ENCODE results near the gene IKZF1.

IKZF1 gene

GRCh38 chr7:50355817-50356178 is 51.3 kb downstream of the IKZF1 start:
- no peak for DNase-seq (ENCODE audit: low spot score)

DNA sequence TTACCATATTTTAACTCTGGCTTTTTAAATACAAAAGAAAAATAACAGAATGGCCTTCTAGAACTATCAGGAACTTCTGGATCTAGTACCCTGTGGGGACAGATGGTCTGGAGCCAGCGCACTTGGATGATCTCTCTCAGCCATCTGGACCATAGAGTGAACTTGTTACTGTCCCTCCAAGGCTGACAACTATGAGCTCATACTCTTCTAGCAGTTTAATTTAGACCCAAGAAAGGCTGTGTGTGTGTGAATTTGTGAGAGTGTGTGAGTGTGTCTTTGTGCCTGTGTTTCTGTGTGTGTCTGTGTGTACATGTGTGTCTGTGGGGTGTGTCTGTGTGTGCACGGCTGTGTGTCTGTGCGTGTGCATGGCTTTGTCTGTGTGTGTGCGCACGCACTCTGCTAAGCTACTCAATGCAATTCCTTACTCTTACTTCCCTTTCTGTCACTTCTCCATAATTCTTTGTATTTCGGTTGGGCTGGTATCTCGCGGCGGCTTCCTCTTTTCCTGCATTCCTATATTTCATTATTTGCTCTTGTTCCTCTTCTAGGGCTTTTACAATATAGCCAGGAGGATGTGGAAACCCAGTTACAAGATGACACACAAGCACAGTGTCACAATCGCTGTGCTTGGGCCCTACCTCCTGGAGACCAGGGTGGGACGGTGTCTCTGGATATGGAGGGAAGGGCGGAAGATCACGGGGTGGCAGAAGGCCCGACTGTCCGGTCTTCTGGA is 51.9 kb downstream of the IKZF1 start:
- no peak for DNase-seq (ENCODE audit: low spot score)

GRCh38 chr7:50356945-50357268 is 52.4 kb downstream of the IKZF1 start:
- DNase-seq (ENCODE audit: low spot score): no peak

DNA sequence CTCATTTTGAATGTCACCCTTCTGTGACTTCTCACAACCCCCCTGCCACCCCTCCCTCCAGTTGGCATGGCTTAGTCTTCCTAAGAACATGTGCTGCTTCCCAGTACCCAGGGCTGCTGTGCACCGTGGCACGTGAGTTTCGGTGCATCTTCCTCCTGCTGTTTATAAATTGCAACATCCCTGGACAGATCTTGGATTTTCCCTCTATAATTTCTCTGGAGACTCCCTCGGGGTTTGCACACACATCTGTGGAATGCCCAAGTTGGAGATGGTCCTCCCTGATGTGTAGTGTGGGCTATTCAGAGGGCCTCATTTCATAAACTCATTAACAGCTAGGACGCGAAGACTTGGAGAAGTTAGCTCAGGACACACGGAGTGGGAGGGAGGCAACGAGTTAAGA is 52.9 kb downstream of the IKZF1 start:
- DNase-seq (ENCODE audit: low spot score): no peak

DNA sequence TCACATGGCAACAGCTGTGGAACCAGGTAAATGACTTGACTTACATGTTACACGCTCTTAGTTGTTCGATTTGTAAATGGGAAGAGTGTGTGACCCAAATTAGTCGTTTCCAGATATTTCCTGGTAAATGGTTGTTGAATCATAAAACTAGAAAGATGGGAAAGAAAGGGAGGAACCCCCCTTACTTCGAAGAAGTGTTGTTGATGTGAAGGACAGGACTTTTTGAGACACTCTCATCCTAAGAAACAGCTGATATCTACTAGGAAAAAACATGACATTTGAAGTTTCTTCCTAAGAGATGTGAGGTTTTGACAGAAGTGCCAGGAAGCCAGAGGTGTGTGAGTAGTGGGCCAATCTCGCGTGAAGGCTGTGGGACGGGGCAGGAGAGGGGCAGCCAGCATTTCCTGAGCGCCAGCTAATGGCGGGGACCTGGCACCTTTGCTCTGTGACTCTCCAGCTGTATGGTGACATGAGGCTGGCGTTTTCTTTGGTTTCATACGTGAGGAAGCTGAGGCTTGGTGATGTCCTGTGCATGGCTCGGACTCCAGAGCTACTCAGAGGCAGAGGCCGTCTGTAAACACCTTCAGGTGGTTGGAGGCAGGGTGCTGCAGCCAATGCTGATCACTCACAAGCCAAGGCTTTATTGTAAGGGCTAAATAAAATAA is 53.7 kb downstream of the IKZF1 start:
- peak; percentile 70 for DNase-seq (ENCODE audit: low spot score)

- no peak for DNase-seq (ENCODE audit: low spot score)
Measured at GRCh38 chr7:50358779-50359178, 54.3 kb downstream of the IKZF1 start.

GRCh38 chr7:50359258-50359994 is 54.9 kb downstream of the IKZF1 start:
- DNase-seq (ENCODE audit: low spot score): no peak

DNA sequence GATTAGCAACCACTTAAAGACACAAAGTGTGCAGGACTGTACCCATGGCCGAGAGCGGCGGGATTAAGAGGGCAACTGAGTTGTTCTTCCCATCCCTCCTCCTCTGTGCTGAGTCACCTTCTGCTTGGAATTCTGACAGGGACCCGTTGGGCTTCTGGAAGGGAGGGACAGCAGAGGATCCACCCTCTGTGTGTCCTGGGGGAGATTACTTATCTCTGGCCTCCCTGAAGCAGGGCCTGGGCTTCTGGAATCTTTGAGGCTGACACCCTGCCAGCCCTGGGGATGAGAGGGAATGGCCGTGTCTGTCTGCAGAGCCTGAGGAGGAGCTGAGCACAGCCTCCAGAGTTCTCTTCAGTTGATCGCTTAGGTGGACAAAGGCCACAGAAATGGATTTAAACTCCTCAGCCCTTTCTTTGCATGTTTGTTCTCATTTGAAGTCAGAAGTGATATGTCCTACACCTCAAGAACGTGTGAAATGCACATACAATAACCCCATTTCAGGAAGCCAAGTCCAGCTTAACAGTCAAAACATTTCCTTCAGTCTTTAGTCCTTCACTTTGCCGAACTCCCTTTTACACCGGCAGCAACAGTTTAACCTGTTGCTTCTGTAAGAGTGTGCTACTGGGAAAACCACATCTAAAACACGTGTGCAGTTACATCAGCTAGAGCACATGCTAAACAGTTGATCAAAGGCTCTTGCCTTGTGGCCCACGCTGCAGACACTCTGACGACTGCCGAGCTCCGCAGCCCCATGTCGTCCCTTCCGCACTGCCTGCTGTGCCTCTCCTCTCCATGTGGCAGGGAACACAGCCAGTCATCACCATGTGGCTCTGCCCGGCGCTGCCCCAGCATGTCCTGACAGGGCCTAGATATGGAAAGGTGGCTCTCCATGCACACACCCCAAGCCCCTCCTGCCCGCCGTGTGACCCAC is 55.7 kb downstream of the IKZF1 start:
- peak; percentile 82 for DNase-seq (ENCODE audit: low spot score)

GRCh38 chr7:50362142-50362541 is 57.6 kb downstream of the IKZF1 start:
- no peak for DNase-seq (ENCODE audit: low spot score)

DNA sequence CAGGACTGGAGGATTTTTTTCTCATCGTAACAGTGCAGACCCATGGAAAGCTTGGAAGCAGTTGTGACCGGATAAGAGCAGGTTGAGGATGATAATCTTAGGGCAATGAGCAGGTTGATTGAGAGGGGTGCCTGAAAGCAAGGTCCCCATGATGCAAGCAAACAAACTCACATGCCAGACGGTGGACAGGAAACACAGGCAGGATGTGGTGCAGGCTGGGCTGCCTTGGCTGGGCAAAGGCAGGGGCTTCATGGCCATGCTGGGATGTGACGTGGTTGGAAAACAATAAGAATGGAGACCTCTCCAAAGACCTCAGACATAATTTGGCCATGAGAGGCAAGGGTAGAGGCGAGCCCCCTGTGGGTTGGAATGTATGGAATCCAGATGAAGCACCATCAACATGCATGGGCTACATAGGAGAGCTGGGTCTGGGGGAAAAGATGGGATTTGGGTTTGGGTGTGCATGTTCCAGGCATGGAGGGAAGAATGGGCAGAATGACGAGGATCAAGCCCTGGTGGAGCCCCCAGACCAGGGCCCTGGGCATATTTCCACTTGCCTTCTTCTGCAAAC is 58.3 kb downstream of the IKZF1 start:
- peak; percentile 55 for DNase-seq (ENCODE audit: low spot score)

- peak; percentile 74 for DNase-seq (ENCODE audit: low spot score)
Measured at GRCh38 chr7:50363327-50364060, 59.0 kb downstream of the IKZF1 start.

- DNase-seq (ENCODE audit: low spot score): no peak
Measured at GRCh38 chr7:50364645-50365044, 60.1 kb downstream of the IKZF1 start.

DNA sequence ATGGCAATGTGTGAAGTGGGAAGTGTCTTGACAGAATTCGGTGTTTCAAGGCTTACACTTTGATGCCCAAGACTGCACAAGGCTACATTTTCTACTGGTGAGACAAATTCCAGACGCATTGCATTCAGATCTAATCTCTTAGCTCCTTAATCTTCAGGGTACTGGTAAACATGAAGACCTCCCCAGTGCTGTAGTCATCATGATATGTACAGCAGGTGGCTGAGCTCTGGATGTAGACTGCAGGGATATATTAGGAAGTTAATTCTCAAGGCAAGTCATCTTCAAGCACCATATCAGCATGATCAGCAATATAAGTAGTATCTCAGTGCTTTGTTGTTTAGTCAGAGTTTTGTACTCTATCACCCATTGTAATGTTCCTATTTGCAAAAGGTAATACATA is 61.8 kb downstream of the IKZF1 start:
- DNase-seq (ENCODE audit: low spot score): no peak

- DNase-seq (ENCODE audit: low spot score): peak; percentile 53
Measured at GRCh38 chr7:50367100-50367499, 62.6 kb downstream of the IKZF1 start.

- peak; percentile 45 for DNase-seq (ENCODE audit: low spot score)
Measured at GRCh38 chr7:50367570-50367969, 63.1 kb downstream of the IKZF1 start.

DNA sequence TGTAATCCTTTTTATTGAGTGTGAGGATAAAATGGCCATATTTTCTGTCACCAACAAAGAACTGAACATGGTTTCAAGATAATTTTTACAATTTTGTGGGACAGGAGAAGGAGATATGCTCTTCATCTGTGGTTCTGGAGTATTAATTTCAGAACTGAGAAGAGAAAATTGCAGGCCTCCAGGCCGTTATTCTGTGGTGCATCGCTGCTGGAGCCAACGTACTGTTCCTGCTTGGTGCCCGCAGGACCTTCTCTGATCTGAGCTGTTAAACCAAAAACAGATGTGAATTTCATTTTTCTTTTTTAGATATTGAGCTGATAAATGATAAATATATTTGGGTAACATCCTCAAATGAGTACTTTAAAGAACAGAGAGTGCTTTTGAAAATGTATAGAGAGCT is 63.9 kb downstream of the IKZF1 start:
- DNase-seq (ENCODE audit: low spot score): no peak

DNA sequence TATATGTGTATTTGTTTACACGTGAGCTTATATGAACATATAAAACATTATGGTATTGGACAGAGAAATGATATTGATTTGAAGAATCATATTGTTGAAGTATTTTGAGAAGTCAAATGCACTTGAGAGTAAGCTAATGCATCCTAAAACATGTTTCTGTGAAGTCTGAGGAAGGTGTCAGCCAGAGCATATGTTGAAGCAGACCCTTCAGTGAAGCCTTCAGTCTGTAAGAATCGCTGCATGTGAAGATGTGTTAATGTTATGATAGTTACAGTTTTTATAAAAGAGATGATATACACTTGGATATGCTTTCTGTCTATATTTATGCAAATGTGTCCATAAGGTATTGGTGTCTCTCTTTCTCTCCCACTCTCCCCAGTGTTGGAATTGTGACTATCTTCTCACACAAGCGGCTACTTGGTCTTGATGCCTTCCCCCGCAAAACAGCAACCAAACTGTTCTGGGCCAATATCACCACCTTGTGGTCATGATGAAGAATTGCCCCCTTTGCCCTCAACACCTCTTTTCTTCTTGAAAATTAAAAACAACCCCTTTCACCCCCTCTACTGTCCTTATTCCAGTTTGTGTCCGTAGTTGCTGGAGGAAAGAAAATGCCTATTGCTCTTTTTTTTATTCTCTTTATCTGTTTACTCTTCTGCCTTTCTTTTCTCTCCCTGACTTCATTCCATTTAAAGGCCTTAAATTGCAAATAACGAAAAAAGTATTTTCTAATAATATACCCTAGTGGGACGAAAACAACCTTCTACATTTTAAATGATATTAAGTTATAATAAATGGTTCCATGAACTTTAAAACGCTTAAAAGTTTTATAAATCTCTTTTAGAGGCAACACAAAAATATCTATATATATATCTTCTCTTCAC is 64.9 kb downstream of the IKZF1 start:
- DNase-seq (ENCODE audit: low spot score): peak; percentile 81

DNA sequence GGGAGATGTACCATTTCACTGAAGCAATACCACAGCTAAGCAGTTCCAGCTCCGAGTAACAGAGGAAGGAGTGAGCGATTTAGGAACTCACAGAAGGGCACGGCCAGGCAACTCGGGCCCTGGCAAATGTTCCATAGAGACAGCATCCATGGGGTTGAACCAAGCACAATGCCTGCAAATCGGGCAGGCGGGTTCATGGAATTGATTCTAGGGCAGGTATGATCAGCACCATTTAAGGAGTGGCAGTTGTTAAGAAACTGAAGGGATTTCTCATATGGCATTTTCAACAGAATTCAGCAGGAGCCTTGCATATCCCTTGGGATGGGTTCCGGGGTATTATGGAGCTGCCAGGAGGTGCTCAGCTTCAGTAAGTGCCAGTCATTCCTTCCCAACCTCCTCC is 66.4 kb downstream of the IKZF1 start:
- no peak for DNase-seq (ENCODE audit: low spot score)

GRCh38 chr7:50371551-50372021 is 67.1 kb downstream of the IKZF1 start:
- DNase-seq (ENCODE audit: low spot score): no peak

- DNase-seq (ENCODE audit: low spot score): no peak
Measured at GRCh38 chr7:50372923-50373322, 68.4 kb downstream of the IKZF1 start.
